Ishikawa (cell line): ENCODE measurements around the gene SIPA1.

Source experiments
- CEBPB ChIP-seq: IDR thresholded peaks from 2 replicates; pipeline ENCODE4 v1.6.1; 2012
- CREB1 ChIP-seq: IDR thresholded peaks from 2 replicates; pipeline ENCODE4 v1.6.1; 2012; ENCODE audit warnings: low read depth
- EGR1 ChIP-seq: IDR thresholded peaks from 2 replicates; pipeline ENCODE4 v1.6.1; 2012
- EP300 ChIP-seq: IDR thresholded peaks from 2 replicates; pipeline ENCODE4 v1.6.1; 2012; ENCODE audit warnings: borderline replicate concordance
- FOXM1 ChIP-seq: IDR thresholded peaks from 2 replicates; pipeline ENCODE4 v1.6.1; 2012; ENCODE audit warnings: low read depth, borderline replicate concordance
- NFIC ChIP-seq: IDR thresholded peaks from 2 replicates; pipeline ENCODE4 v1.6.1; 2012
- RAD21 ChIP-seq: IDR thresholded peaks from 2 replicates; pipeline ENCODE4 v1.6.1; 2012; ENCODE audit warnings: low read depth
- TAF1 ChIP-seq: IDR thresholded peaks from 2 replicates; pipeline ENCODE4 v1.6.1; 2012; ENCODE audit warnings: low read depth, mild to moderate bottlenecking
- TCF12 ChIP-seq: IDR thresholded peaks from 2 replicates; pipeline ENCODE4 v1.6.1; 2012; ENCODE audit warnings: low read depth
- TEAD4 ChIP-seq: IDR thresholded peaks from 2 replicates; pipeline ENCODE4 v1.6.1; 2012
- YY1 ChIP-seq: IDR thresholded peaks from 2 replicates; pipeline ENCODE4 v1.6.1; 2012; ENCODE audit warnings: low read depth
- ZBTB7A ChIP-seq: IDR thresholded peaks from 2 replicates; pipeline ENCODE4 v1.6.1; 2012; ENCODE audit warnings: low read depth
- TF ChIP-seq, protein P1 (sequence below): IDR thresholded peaks from 2 replicates; pipeline ENCODE4 v1.6.1; 2012
- TF ChIP-seq, protein P2 (sequence below): IDR thresholded peaks from 2 replicates; pipeline ENCODE4 v1.6.1; 2012; ENCODE audit warnings: low read depth, mild to moderate bottlenecking

Gene SIPA1

DNA sequence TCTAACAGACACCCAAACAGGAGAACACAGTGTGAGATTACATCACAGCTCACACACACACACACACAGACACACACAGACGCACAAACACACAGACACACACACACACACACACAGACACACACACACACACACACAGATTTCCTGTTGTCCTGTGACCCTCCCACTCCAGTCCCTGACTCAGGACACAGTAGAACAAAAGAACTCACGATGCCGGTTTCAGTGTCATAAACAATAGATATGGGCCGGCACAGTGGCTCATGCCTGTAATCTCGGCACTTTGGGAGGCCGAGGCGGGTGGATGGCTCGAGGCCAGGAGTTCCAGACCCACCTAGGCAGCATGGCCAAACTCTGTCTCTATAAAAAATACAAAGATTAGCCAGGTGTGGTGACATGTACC lies 60.3 kb downstream of the SIPA1 start:
- TF ChIP-seq RAD21, result no peak
- no peak for TF ChIP-seq TCF12

GRCh38 chr11:65699306-65699705 lies 61.4 kb downstream of the SIPA1 start:
- TF ChIP-seq ZBTB7A, result no peak
- no peak for TF ChIP-seq YY1
- no peak for TF ChIP-seq EP300
- no peak for TF ChIP-seq TEAD4
- no peak for TF ChIP-seq EGR1
- TF ChIP-seq, protein P1, sequence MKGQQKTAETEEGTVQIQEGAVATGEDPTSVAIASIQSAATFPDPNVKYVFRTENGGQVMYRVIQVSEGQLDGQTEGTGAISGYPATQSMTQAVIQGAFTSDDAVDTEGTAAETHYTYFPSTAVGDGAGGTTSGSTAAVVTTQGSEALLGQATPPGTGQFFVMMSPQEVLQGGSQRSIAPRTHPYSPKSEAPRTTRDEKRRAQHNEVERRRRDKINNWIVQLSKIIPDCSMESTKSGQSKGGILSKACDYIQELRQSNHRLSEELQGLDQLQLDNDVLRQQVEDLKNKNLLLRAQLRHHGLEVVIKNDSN, result no peak
- no peak for TF ChIP-seq CREB1
- no peak for TF ChIP-seq TCF12
- TF ChIP-seq, protein P2, sequence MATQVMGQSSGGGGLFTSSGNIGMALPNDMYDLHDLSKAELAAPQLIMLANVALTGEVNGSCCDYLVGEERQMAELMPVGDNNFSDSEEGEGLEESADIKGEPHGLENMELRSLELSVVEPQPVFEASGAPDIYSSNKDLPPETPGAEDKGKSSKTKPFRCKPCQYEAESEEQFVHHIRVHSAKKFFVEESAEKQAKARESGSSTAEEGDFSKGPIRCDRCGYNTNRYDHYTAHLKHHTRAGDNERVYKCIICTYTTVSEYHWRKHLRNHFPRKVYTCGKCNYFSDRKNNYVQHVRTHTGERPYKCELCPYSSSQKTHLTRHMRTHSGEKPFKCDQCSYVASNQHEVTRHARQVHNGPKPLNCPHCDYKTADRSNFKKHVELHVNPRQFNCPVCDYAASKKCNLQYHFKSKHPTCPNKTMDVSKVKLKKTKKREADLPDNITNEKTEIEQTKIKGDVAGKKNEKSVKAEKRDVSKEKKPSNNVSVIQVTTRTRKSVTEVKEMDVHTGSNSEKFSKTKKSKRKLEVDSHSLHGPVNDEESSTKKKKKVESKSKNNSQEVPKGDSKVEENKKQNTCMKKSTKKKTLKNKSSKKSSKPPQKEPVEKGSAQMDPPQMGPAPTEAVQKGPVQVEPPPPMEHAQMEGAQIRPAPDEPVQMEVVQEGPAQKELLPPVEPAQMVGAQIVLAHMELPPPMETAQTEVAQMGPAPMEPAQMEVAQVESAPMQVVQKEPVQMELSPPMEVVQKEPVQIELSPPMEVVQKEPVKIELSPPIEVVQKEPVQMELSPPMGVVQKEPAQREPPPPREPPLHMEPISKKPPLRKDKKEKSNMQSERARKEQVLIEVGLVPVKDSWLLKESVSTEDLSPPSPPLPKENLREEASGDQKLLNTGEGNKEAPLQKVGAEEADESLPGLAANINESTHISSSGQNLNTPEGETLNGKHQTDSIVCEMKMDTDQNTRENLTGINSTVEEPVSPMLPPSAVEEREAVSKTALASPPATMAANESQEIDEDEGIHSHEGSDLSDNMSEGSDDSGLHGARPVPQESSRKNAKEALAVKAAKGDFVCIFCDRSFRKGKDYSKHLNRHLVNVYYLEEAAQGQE, result no peak
- TF ChIP-seq TAF1, result no peak
- TF ChIP-seq CEBPB, result no peak
- TF ChIP-seq RAD21, result no peak
- TF ChIP-seq NFIC, result no peak
- no peak for TF ChIP-seq FOXM1

GRCh38 chr11:65700399-65700798 lies 62.5 kb downstream of the SIPA1 start:
- peak; percentile 50 for TF ChIP-seq NFIC
- TF ChIP-seq ZBTB7A, result no peak
- TF ChIP-seq RAD21, result peak; percentile 9; the same call in 1 of the 2 replicates
- no peak for TF ChIP-seq FOXM1
- TF ChIP-seq TEAD4, result peak; percentile 19; the same call in 1 of the 2 replicates
- no peak for TF ChIP-seq TAF1
- no peak for TF ChIP-seq YY1
- TF ChIP-seq CREB1, result no peak
- TF ChIP-seq TCF12, result no peak
